SHP77 treated with DMSO at 0.1 percent for 48 hours (cell line): ENCODE data around the gene USP6NL.
A peak's percentile ranks its signal among the peaks of the same experiment; 100 is the strongest.

Experiments used
- DNase-seq: peaks from one replicate; lab custom pipeline; 2025; lab: John Stamatoyannopoulos, UW

Gene USP6NL

GRCh38 chr10:11551104-11551503, 60.3 kb downstream of the USP6NL start:
- DNase-seq: no peak

GRCh38 chr10:11548768-11549099, 62.7 kb downstream of the USP6NL start:
- DNase-seq: no peak

- DNase-seq: no peak
These were observed 63.2 kb downstream of the USP6NL start for GRCh38 chr10:11548065-11548767.

GRCh38 chr10:11546581-11546980, 64.9 kb downstream of the USP6NL start:
- DNase-seq: no peak

GRCh38 chr10:11541296-11541695, 70.2 kb downstream of the USP6NL start:
- no peak for DNase-seq

GRCh38 chr10:11539191-11539868, 72.1 kb downstream of the USP6NL start:
- no peak for DNase-seq

GRCh38 chr10:11538834-11539190, 72.6 kb downstream of the USP6NL start:
- peak; percentile 4 for DNase-seq

- DNase-seq: no peak
These were observed 75.2 kb downstream of the USP6NL start for GRCh38 chr10:11536228-11536627.

- DNase-seq: no peak
These were observed 76.0 kb downstream of the USP6NL start for GRCh38 chr10:11535346-11535959.

GRCh38 chr10:11533328-11533781, 78.1 kb downstream of the USP6NL start:
- no peak for DNase-seq

GRCh38 chr10:11532306-11532705, 79.1 kb downstream of the USP6NL start:
- DNase-seq: no peak

- DNase-seq: no peak
These were observed 80.6 kb downstream of the USP6NL start for GRCh38 chr10:11530806-11531205.

- no peak for DNase-seq
These were observed 82.1 kb downstream of the USP6NL start for GRCh38 chr10:11529276-11529903.

- DNase-seq: no peak
These were observed 83.2 kb downstream of the USP6NL start for GRCh38 chr10:11528286-11528685.

- no peak for DNase-seq
These were observed 83.7 kb downstream of the USP6NL start for GRCh38 chr10:11527691-11528255.

GRCh38 chr10:11527068-11527467, 84.4 kb downstream of the USP6NL start:
- DNase-seq: no peak

GRCh38 chr10:11525503-11525902, 85.9 kb downstream of the USP6NL start:
- no peak for DNase-seq

GRCh38 chr10:11522821-11523245, 88.6 kb downstream of the USP6NL start:
- no peak for DNase-seq

- DNase-seq: no peak
These were observed 89.6 kb downstream of the USP6NL start for GRCh38 chr10:11521860-11522259.

GRCh38 chr10:11520892-11521291, 90.6 kb downstream of the USP6NL start:
- DNase-seq: no peak

- DNase-seq: no peak
These were observed 94.3 kb downstream of the USP6NL start for GRCh38 chr10:11517150-11517549.

GRCh38 chr10:11516431-11516746, 95.1 kb downstream of the USP6NL start:
- DNase-seq: no peak
